ENCODE results near the gene TOX4.

DNA sequence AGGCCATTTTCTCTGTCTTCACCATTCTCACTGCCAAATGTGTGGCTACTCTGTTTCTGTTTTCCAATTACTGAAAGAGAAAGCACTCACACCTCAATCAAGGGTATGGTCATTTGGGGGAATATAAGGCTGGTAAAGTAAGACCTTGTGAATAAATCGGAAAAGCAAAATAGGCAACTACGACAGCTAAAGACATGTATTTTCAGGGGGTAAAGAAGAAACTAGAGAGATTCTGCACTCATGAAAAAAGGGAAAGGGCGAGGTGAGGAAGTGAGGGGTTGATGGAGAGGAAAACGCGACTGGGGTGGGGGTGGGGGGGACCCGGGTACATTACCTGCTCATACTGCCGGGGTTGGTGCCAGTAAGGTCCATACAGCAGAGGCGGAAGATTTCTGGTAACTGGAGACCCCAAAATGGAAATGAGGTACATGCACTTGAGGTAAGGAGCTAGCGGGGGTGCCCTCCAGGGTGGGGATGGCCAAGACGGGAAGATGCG, 40.4 kb upstream of the TOX4 start:
- TF ChIP-seq, protein P1, sequence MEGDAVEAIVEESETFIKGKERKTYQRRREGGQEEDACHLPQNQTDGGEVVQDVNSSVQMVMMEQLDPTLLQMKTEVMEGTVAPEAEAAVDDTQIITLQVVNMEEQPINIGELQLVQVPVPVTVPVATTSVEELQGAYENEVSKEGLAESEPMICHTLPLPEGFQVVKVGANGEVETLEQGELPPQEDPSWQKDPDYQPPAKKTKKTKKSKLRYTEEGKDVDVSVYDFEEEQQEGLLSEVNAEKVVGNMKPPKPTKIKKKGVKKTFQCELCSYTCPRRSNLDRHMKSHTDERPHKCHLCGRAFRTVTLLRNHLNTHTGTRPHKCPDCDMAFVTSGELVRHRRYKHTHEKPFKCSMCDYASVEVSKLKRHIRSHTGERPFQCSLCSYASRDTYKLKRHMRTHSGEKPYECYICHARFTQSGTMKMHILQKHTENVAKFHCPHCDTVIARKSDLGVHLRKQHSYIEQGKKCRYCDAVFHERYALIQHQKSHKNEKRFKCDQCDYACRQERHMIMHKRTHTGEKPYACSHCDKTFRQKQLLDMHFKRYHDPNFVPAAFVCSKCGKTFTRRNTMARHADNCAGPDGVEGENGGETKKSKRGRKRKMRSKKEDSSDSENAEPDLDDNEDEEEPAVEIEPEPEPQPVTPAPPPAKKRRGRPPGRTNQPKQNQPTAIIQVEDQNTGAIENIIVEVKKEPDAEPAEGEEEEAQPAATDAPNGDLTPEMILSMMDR (IDR thresholded peaks at IDR 0.05; ENCODE audit: low read depth, low read length): no peak
- no peak for TF ChIP-seq EZH2phosphoT487 (IDR thresholded peaks at IDR 0.05; ENCODE audit: low read depth)
